ENCODE measurements around the gene LSM8.

LSM8 gene

GRCh38 chr7:118202061-118202460 lies 18.1 kb downstream of the LSM8 start:
- DNase-seq = no peak
- H3K27me3 ChIP-seq = no peaks in the 10 kb centered on the region
- peaks cover 0 to 6% (median 0%) of the 10 kb centered on the region in 4 donors for H3K4me1 ChIP-seq
- no peak overlapping the region for H3K27ac ChIP-seq
- TF ChIP-seq, protein P1, sequence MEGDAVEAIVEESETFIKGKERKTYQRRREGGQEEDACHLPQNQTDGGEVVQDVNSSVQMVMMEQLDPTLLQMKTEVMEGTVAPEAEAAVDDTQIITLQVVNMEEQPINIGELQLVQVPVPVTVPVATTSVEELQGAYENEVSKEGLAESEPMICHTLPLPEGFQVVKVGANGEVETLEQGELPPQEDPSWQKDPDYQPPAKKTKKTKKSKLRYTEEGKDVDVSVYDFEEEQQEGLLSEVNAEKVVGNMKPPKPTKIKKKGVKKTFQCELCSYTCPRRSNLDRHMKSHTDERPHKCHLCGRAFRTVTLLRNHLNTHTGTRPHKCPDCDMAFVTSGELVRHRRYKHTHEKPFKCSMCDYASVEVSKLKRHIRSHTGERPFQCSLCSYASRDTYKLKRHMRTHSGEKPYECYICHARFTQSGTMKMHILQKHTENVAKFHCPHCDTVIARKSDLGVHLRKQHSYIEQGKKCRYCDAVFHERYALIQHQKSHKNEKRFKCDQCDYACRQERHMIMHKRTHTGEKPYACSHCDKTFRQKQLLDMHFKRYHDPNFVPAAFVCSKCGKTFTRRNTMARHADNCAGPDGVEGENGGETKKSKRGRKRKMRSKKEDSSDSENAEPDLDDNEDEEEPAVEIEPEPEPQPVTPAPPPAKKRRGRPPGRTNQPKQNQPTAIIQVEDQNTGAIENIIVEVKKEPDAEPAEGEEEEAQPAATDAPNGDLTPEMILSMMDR (IDR thresholded peaks at IDR 0.05) = no peak
- no peaks in the 10 kb centered on the region for H3K36me3 ChIP-seq
- no peak overlapping the region for H3K4me3 ChIP-seq
- no peaks in the 10 kb centered on the region for H3K9me3 ChIP-seq
- intact Hi-C loops (cut with DNase I; ENCODE audit: low total_unique reads) = no loop called here

DNA sequence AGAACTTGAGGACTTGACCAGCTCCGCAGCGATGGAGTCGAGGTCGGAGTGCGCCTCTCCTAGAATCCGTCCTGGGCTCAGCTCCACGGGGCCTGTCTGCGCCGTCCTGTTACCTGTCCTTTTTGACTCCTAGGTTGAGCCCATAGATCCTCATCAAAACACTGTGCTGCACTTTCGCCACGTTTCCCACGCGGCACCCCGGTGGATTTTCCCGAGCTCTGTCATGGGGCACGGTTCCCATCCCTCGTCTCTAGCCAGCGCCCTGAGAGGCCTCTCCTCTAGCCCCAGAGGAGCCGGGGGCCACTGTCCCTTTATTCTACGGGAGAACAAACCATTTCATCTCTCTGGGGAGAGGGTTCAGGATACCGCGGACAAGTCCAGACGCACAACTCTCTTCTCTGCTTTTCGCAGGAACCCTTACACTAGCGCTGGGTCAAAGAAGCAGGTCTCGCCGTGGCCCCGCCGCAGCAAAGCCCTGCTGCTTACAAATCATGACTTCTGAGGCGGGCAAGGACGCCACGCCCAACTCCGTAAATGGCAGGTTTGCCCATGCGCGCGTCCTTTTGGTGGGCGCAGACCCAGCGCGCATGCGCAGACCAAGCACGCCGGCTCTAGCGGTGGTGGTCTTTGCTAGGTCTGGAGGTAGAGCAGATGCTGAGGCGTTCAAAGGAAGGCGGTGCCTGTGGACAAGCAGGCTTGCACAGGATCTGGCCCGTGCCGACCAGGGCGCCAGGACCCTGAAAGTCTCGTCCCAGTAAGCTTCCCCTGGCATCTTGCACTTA lies 30.3 kb downstream of the LSM8 start:
- H3K27ac ChIP-seq = peak overlapping the region; percentile 61 to 67
- no peaks in the 10 kb centered on the region for H3K36me3 ChIP-seq
- H3K4me3 ChIP-seq = peak overlapping the region; percentile 51 to 66
- H3K27me3 ChIP-seq = no peaks in the 10 kb centered on the region
- H3K9me3 ChIP-seq = no peaks in the 10 kb centered on the region
- TF ChIP-seq, protein P1 (IDR thresholded peaks at IDR 0.05) = no peak
- intact Hi-C loops (cut with DNase I; ENCODE audit: low total_unique reads) = no loop called here
- DNase-seq = peak; percentile 63 to 80
- peaks cover 0 to 9% (median 0%) of the 10 kb centered on the region in 4 donors for H3K4me1 ChIP-seq

DNA sequence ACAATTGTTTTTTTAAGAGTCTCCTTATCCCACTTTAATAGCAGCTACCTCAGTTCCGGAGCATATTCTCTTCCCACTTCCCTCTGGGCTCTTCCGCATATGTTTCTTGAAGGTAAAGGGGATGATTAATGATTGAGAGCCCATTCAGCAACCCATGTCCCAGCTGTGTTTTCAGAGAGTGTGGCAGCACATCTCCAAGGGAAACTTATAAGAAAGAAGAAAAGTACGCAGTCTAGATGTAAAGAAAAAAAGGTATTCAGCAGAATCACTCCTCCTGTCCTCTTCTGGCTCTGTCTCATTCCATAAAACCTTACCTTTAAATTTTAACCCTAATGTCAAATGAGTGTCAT lies 30.8 kb downstream of the LSM8 start:
- no peak for DNase-seq
- Histone ChIP-seq H3K9me3 (no peaks in the 10 kb centered on the region), H3K27ac (peak overlapping the region; percentile 61 to 67), H3K36me3 (no peaks in the 10 kb centered on the region), H3K4me1 (peaks cover 0 to 9% (median 0%) of the 10 kb centered on the region in 4 donors), H3K4me3 (peak overlapping the region; percentile 51 to 66), H3K27me3 (no peaks in the 10 kb centered on the region)
- TF ChIP-seq, protein P1 (IDR thresholded peaks at IDR 0.05) = no peak
- intact Hi-C loops (cut with DNase I; ENCODE audit: low total_unique reads) = no loop called here

GRCh38 chr7:118217210-118217619 lies 33.3 kb downstream of the LSM8 start:
- H3K27me3 ChIP-seq = no peaks in the 10 kb centered on the region
- TF ChIP-seq, protein P1 (IDR thresholded peaks at IDR 0.05) = no peak
- intact Hi-C loops (cut with DNase I; ENCODE audit: low total_unique reads) = no loop called here

DNA sequence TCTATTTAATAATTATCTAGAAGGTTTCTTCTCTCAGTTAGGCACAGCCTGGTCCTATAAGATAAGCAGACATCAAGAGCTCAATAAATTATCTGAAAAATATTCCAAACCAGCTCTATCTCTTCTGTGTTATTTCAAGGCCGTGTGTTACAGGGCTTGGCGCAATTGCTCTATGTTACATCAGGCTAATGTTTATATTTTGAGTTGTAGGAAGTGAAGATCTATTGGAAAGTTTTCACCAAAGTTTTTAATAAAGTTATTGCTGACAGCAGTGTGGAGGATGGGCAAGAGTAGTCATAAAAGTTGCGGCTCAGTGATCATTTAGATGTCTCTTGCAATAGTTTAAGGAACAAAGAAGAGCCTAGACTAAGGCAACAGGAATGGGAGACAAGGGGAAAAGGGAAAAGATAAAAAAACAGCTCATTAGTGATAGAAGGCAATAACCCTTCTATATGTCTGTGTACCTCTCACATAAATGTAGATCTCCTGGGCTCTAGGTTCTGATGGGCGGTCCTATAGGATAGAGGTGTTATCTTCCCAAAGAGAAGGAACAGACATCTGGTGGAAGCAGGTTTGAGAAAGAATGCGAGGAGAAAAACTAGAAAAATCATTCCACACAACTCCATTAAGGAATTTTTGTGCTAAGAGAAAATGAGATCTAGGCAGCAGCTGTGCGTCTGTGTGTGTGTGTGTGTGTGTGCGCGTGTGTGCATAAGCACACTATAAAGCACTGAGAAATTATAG lies 34.6 kb downstream of the LSM8 start:
- Histone ChIP-seq H3K4me3 (no peak overlapping the region), H3K9me3 (no peaks in the 10 kb centered on the region), H3K27ac (no peak overlapping the region), H3K27me3 (no peaks in the 10 kb centered on the region), H3K4me1 (peaks cover 0 to 6% (median 0%) of the 10 kb centered on the region in 4 donors), H3K36me3 (no peaks in the 10 kb centered on the region)
- TF ChIP-seq, protein P1 (IDR thresholded peaks at IDR 0.05) = no peak
- DNase-seq = no peak
- intact Hi-C loops (cut with DNase I; ENCODE audit: low total_unique reads) = no loop called here

More at GRCh38 chr7:118217210-118217619, 33.3 kb downstream of the LSM8 start:
- no peaks in the 10 kb centered on the region for H3K36me3 ChIP-seq
- no peak overlapping the region for H3K27ac ChIP-seq
- no peak overlapping the region for H3K4me3 ChIP-seq
- H3K9me3 ChIP-seq = no peaks in the 10 kb centered on the region
- H3K4me1 ChIP-seq = peaks cover 0 to 9% (median 0%) of the 10 kb centered on the region in 4 donors
- no peak for DNase-seq
